Calu3 (cell line): ENCODE measurements around the gene PPOX. TPM values are rescaled to one million over a fixed set of nuclear protein-coding genes. Genes with fewer than 3 reads are reported as not detected.

ENCODE experiments used
- BruUV-seq: library from RNA; stranded (reverse); fragments of 400-500 nt; replicated peaks from 2 replicates; lab custom pipeline; 2021; lab: Mats Ljungman, UMichigan
- CTCF ChIA-PET: fragments of 300-600 bp; sonication (Branson Sonifier 250); formaldehyde crosslinking; loops from one replicate; lab custom pipeline; 2022; ENCODE audit warnings: antibody characterized with exemption; lab: Charles Lee
- DNase-seq: peaks from one replicate; pipeline ENCODE4 v3.0.0; 2022
- H3K27ac Mint-ChIP-seq: one replicate; pipeline ENCODE4 v1.8.0; 2022; ENCODE audit warnings: mixed read lengths; ENCODE audit not compliant: unreplicated experiment
- H3K27me3 Mint-ChIP-seq: one replicate; pipeline ENCODE4 v1.8.0; 2022; ENCODE audit warnings: mixed read lengths; ENCODE audit not compliant: unreplicated experiment
- H3K36me3 Mint-ChIP-seq: one replicate; pipeline ENCODE4 v1.8.0; 2022; ENCODE audit warnings: mild to moderate bottlenecking, moderate library complexity, mixed read lengths; ENCODE audit not compliant: insufficient read depth, unreplicated experiment
- H3K4me1 Mint-ChIP-seq: one replicate; pipeline ENCODE4 v1.8.0; 2022; ENCODE audit warnings: mild to moderate bottlenecking, low read depth, mixed read lengths; ENCODE audit not compliant: unreplicated experiment
- H3K4me3 Mint-ChIP-seq: one replicate; pipeline ENCODE4 v1.8.0; 2022; ENCODE audit warnings: mild to moderate bottlenecking, low read depth, moderate library complexity, mixed read lengths; ENCODE audit not compliant: unreplicated experiment
- H3K9me3 Mint-ChIP-seq: one replicate; pipeline ENCODE4 v1.8.0; 2022; ENCODE audit warnings: low read depth, mixed read lengths; ENCODE audit not compliant: unreplicated experiment
- CTCF ChIP-seq: fragments of 200-600 bp; IDR thresholded peaks from one replicate; pipeline ENCODE4 v1.8.0; 2022; ENCODE audit warnings: antibody characterized with exemption; ENCODE audit not compliant: unreplicated experiment
- intact Hi-C: fragments of 100-400 bp; cut with micrococcal nuclease; formaldehyde crosslinking; loops from one replicate; pipeline ENCODE4 v1.10.0; 2022; ENCODE audit not compliant: unreplicated experiment
- total RNA-seq: library from RNA; stranded (reverse); gene quantifications from 2 replicates; pipeline ENCODE4 v1.2.3, GENCODE V29; 2022

PPOX gene
- total RNA-seq, 1 experiment from 2014 or later = 27.1 TPM

DNA sequence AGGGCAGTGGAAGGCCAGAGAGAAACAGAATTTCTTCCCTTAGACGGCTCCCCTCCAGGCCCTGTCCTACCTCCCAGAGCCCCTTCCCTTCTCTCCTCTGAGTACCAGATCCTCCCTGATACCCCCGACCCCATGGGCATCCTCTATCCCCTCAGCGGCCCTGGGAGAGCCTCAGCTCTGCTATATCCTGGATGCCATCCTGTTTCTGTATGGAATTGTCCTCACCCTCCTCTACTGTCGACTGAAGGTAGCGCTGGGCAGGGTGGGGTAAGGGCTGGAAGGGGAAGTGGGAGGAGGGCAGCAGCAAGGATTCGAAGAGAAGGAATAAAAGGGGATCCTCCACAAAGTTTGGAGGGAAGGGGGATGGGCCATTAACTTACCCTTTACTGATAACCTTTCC lies 51.6 kb downstream of the PPOX start:
- no peak for DNase-seq
- Mint-ChIP-seq H3K4me3 (no peak overlapping the region), H3K9me3 (no peaks in the 10 kb centered on the region), H3K4me1 (peaks cover 9% of the 10 kb centered on the region), H3K36me3 (peaks cover 26% of the 10 kb centered on the region), H3K27me3 (peaks cover 39% of the 10 kb centered on the region), H3K27ac (no peak overlapping the region)
- CTCF ChIA-PET = no interaction called here
- intact Hi-C loops = no loop called here
- TF ChIP-seq CTCF = no peak
- no TSS peak for BruUV-seq

DNA sequence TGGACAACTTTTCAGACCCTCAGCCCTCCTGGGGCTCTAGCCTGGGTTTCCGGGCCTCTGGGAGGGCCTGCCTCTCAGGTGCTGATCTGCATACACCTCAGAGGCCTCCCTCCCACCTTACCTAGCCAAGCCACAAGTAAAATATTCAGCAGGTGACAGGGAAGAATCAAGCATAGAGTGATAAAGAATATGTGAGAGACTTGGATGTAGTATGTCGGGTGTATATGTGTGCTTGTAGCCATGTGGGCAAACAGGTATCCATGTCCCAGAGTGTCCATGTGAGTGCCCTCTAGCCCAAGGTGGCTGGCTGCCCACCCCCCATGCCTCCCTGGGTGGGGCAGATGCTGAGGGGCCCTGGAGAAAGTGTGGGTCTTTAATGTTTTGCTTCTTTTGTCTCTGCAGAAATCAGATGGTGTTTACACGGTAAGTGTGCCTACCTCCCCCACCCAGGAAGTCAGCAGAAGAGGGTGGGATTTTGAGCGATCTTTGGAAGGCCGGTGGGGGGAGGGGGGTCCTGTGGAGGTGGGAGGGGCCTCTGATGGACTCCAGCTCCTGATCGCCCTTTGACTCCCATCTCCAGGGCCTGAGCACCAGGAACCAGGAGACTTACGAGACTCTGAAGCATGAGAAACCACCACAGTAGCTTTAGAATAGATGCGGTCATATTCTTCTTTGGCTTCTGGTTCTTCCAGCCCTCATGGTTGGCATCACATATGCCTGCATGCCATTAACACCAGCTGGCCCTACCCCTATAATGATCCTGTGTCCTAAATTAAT lies 52.3 kb downstream of the PPOX start:
- H3K4me3 Mint-ChIP-seq = no peak overlapping the region
- H3K27me3 Mint-ChIP-seq = peaks cover 43% of the 10 kb centered on the region
- no peak for TF ChIP-seq CTCF
- CTCF ChIA-PET = no interaction called here
- BruUV-seq = no TSS peak
- no peaks in the 10 kb centered on the region for H3K9me3 Mint-ChIP-seq
- H3K36me3 Mint-ChIP-seq = peaks cover 20% of the 10 kb centered on the region
- no peak for DNase-seq
- H3K4me1 Mint-ChIP-seq = peaks cover 10% of the 10 kb centered on the region
- H3K27ac Mint-ChIP-seq = no peak overlapping the region
- intact Hi-C loops = no loop called here

GRCh38 chr1:161219078-161219892 lies 53.1 kb downstream of the PPOX start:
- Mint-ChIP-seq H3K9me3 (no peaks in the 10 kb centered on the region), H3K27ac (no peak overlapping the region), H3K4me3 (no peak overlapping the region), H3K4me1 (peaks cover 18% of the 10 kb centered on the region), H3K27me3 (peaks cover 51% of the 10 kb centered on the region), H3K36me3 (peaks cover 16% of the 10 kb centered on the region)
- intact Hi-C loops = no loop called here
- no TSS peak for BruUV-seq
- DNase-seq = no peak
- CTCF ChIA-PET = no interaction called here
- no peak for TF ChIP-seq CTCF

DNA sequence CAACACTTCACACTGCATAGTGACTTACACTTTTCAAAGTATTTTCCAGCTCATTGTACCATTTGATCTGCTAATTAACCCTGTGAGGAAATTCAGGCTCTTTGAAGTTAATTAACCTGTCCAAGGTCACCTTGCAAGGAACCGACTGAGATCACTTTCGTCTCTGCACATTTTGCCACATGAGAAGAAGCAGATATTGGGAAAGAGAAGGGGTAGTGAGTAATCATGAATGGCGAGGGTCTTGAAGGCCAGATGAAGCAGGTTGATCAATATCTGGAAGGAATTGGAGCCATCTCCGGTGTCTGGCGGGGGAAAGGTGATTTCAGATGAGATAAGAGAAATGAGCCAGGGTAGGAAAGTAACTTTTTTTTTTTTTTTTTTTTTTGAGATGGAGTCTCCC lies 53.8 kb downstream of the PPOX start:
- no peak overlapping the region for H3K27ac Mint-ChIP-seq
- no peak for DNase-seq
- peaks cover 18% of the 10 kb centered on the region for H3K4me1 Mint-ChIP-seq
- no peaks in the 10 kb centered on the region for H3K9me3 Mint-ChIP-seq
- peaks cover 52% of the 10 kb centered on the region for H3K27me3 Mint-ChIP-seq
- BruUV-seq = no TSS peak
- intact Hi-C loops = no loop called here
- CTCF ChIA-PET = no interaction called here
- H3K4me3 Mint-ChIP-seq = no peak overlapping the region
- H3K36me3 Mint-ChIP-seq = peaks cover 10% of the 10 kb centered on the region
- no peak for TF ChIP-seq CTCF

Other genes with a start within 250 kb of the PPOX start
- gene ITLN2, start 211.6 kb upstream of the PPOX start, total RNA-seq = not detected in 2 replicates
- 157 and 173 TPM in 2 replicates for gene F11R, start 145.3 kb upstream of the PPOX start, total RNA-seq
- 67.6 and 74.1 TPM in 2 replicates for gene TSTD1, start 127.5 kb upstream of the PPOX start, total RNA-seq
- gene USF1, start 120.4 kb upstream of the PPOX start, total RNA-seq = 72.1 and 75.4 TPM in 2 replicates
- 1.7 and 2.9 TPM in 2 replicates for gene ARHGAP30, start 96.5 kb upstream of the PPOX start, total RNA-seq
- 24.9 and 42.4 TPM in 2 replicates for gene NECTIN4, start 76.9 kb upstream of the PPOX start, total RNA-seq
- 5.3 and 7.0 TPM in 2 replicates for gene KLHDC9, start 68.1 kb upstream of the PPOX start, total RNA-seq
- 121 and 129 TPM in 2 replicates for gene PFDN2, start 48.4 kb upstream of the PPOX start, total RNA-seq
- gene NIT1, start 48.3 kb upstream of the PPOX start, total RNA-seq = 49.8 and 52.9 TPM in 2 replicates
- gene DEDD, start 33.8 kb upstream of the PPOX start, total RNA-seq = 40.4 and 45.7 TPM in 2 replicates
- gene UFC1, start 12.4 kb upstream of the PPOX start, total RNA-seq = 77.5 and 85.8 TPM in 2 replicates
- gene USP21, start 6.9 kb upstream of the PPOX start, total RNA-seq = 35.8 and 40.9 TPM in 2 replicates
- 51.9 and 59.2 TPM in 2 replicates for gene B4GALT3, start 11.1 kb downstream of the PPOX start, total RNA-seq
- gene ADAMTS4, start 32.6 kb downstream of the PPOX start, total RNA-seq = not detected in 2 replicates
- 91.3 and 98.3 TPM in 2 replicates for gene NDUFS2, start 35.9 kb downstream of the PPOX start, total RNA-seq
- not detected in 2 replicates for gene FCER1G, start 48.9 kb downstream of the PPOX start, total RNA-seq
- not detected in 2 replicates for gene APOA2, start 57.2 kb downstream of the PPOX start, total RNA-seq
- 14.1 and 15.0 TPM in 2 replicates for gene TOMM40L, start 59.6 kb downstream of the PPOX start, total RNA-seq
- not detected in 2 replicates for gene NR1I3, start 71.8 kb downstream of the PPOX start, total RNA-seq
- gene PCP4L1, start 92.3 kb downstream of the PPOX start, total RNA-seq = not detected in 2 replicates
- 0.37 and 0.47 TPM in 2 replicates for gene MPZ, start 143.5 kb downstream of the PPOX start, total RNA-seq
- gene SDHC, start 148.0 kb downstream of the PPOX start, total RNA-seq = 242 and 245 TPM in 2 replicates
- gene CFAP126, start 201.4 kb downstream of the PPOX start, total RNA-seq = not detected in 2 replicates